ENCODE results near the gene WDR20.
A peak's percentile ranks its signal among the peaks of the same experiment; 100 is the strongest.

The WDR20 gene

GRCh38 chr14:102182936-102183619 lies 43.4 kb downstream of the WDR20 start:
- in situ Hi-C loops (cut with HindIII; ENCODE audit: low pct_unique_long_range_greater_than_20kb, low sequenced_read_pairs): no loop called here
- no peak for TF ChIP-seq JUND (IDR thresholded peaks at IDR 0.05; ENCODE audit: low read depth)
- DNase-seq (ENCODE audit: low read depth in 1 of 2, low spot score in 1 of 2): no peak

GRCh38 chr14:102183886-102184285 lies 44.2 kb downstream of the WDR20 start:
- DNase-seq (ENCODE audit: low read depth in 1 of 2, low spot score in 1 of 2): no peak
- TF ChIP-seq JUND (IDR thresholded peaks at IDR 0.05; ENCODE audit: low read depth): no peak
- in situ Hi-C loops (cut with HindIII; ENCODE audit: low pct_unique_long_range_greater_than_20kb, low sequenced_read_pairs): no loop called here

GRCh38 chr14:102184316-102185035 lies 44.8 kb downstream of the WDR20 start:
- in situ Hi-C loops (cut with HindIII; ENCODE audit: low pct_unique_long_range_greater_than_20kb, low sequenced_read_pairs): no loop called here
- DNase-seq (ENCODE audit: low read depth in 1 of 2, low spot score in 1 of 2): no peak
- no peak for TF ChIP-seq JUND (IDR thresholded peaks at IDR 0.05; ENCODE audit: low read depth)

- in situ Hi-C loops (cut with HindIII; ENCODE audit: low pct_unique_long_range_greater_than_20kb, low sequenced_read_pairs): no loop called here
- peak; percentile 60 to 83 for DNase-seq (ENCODE audit: low read depth in 1 of 2, low spot score in 1 of 2)
- no peak for TF ChIP-seq JUND (IDR thresholded peaks at IDR 0.05; ENCODE audit: low read depth)
These were observed 45.7 kb downstream of the WDR20 start for GRCh38 chr14:102185360-102185759.

- in situ Hi-C loops (cut with HindIII; ENCODE audit: low pct_unique_long_range_greater_than_20kb, low sequenced_read_pairs): no loop called here
- no peak for TF ChIP-seq JUND (IDR thresholded peaks at IDR 0.05; ENCODE audit: low read depth)
- no peak for DNase-seq (ENCODE audit: low read depth in 1 of 2, low spot score in 1 of 2)
These were observed 47.3 kb downstream of the WDR20 start for GRCh38 chr14:102187044-102187443.

- in situ Hi-C loops (cut with HindIII; ENCODE audit: low pct_unique_long_range_greater_than_20kb, low sequenced_read_pairs): no loop called here
- no peak for TF ChIP-seq JUND (IDR thresholded peaks at IDR 0.05; ENCODE audit: low read depth)
- DNase-seq (ENCODE audit: low read depth in 1 of 2, low spot score in 1 of 2): peak; percentile 26 to 44
These were observed 47.9 kb downstream of the WDR20 start for GRCh38 chr14:102187568-102188001.

- TF ChIP-seq JUND (IDR thresholded peaks at IDR 0.05; ENCODE audit: low read depth): no peak
- in situ Hi-C loops (cut with HindIII; ENCODE audit: low pct_unique_long_range_greater_than_20kb, low sequenced_read_pairs): no loop called here
- DNase-seq (ENCODE audit: low read depth in 1 of 2, low spot score in 1 of 2): no peak
These were observed 48.5 kb downstream of the WDR20 start for GRCh38 chr14:102188187-102188586.

GRCh38 chr14:102189874-102190273 lies 50.2 kb downstream of the WDR20 start:
- no peak for DNase-seq (ENCODE audit: low read depth in 1 of 2, low spot score in 1 of 2)
- in situ Hi-C loops (cut with HindIII; ENCODE audit: low pct_unique_long_range_greater_than_20kb, low sequenced_read_pairs): no loop called here
- TF ChIP-seq JUND (IDR thresholded peaks at IDR 0.05; ENCODE audit: low read depth): no peak

GRCh38 chr14:102192840-102193502 lies 53.3 kb downstream of the WDR20 start:
- in situ Hi-C loops (cut with HindIII; ENCODE audit: low pct_unique_long_range_greater_than_20kb, low sequenced_read_pairs): no loop called here
- no peak for TF ChIP-seq JUND (IDR thresholded peaks at IDR 0.05; ENCODE audit: low read depth)
- no peak for DNase-seq (ENCODE audit: low read depth in 1 of 2, low spot score in 1 of 2)

- DNase-seq (ENCODE audit: low read depth in 1 of 2, low spot score in 1 of 2): no peak
- in situ Hi-C loops (cut with HindIII; ENCODE audit: low pct_unique_long_range_greater_than_20kb, low sequenced_read_pairs): no loop called here
- no peak for TF ChIP-seq JUND (IDR thresholded peaks at IDR 0.05; ENCODE audit: low read depth)
These were observed 55.2 kb downstream of the WDR20 start for GRCh38 chr14:102194856-102195255.

GRCh38 chr14:102195446-102195845 lies 55.7 kb downstream of the WDR20 start:
- no peak for TF ChIP-seq JUND (IDR thresholded peaks at IDR 0.05; ENCODE audit: low read depth)

GRCh38 chr14:102196039-102196901 lies 56.6 kb downstream of the WDR20 start:
- no peak for DNase-seq (ENCODE audit: low read depth in 1 of 2, low spot score in 1 of 2)
- no peak for TF ChIP-seq JUND (IDR thresholded peaks at IDR 0.05; ENCODE audit: low read depth)
- in situ Hi-C loops (cut with HindIII; ENCODE audit: low pct_unique_long_range_greater_than_20kb, low sequenced_read_pairs): no loop called here

More at GRCh38 chr14:102195446-102195845, 55.7 kb downstream of the WDR20 start:
- in situ Hi-C loops (cut with HindIII; ENCODE audit: low pct_unique_long_range_greater_than_20kb, low sequenced_read_pairs): no loop called here
- no peak for DNase-seq (ENCODE audit: low read depth in 1 of 2, low spot score in 1 of 2)
